ENCODE results near the gene MYCBP.
"Not testable (repeated sequence)": the region's sequence is repeated elsewhere in the genome, so short reads cannot be mapped to it uniquely, and the experiment has no call there.

The MYCBP gene
- total RNA-seq: 5.8 to 32.6 (median 17.4) reads per million in 9 experiments

DNA sequence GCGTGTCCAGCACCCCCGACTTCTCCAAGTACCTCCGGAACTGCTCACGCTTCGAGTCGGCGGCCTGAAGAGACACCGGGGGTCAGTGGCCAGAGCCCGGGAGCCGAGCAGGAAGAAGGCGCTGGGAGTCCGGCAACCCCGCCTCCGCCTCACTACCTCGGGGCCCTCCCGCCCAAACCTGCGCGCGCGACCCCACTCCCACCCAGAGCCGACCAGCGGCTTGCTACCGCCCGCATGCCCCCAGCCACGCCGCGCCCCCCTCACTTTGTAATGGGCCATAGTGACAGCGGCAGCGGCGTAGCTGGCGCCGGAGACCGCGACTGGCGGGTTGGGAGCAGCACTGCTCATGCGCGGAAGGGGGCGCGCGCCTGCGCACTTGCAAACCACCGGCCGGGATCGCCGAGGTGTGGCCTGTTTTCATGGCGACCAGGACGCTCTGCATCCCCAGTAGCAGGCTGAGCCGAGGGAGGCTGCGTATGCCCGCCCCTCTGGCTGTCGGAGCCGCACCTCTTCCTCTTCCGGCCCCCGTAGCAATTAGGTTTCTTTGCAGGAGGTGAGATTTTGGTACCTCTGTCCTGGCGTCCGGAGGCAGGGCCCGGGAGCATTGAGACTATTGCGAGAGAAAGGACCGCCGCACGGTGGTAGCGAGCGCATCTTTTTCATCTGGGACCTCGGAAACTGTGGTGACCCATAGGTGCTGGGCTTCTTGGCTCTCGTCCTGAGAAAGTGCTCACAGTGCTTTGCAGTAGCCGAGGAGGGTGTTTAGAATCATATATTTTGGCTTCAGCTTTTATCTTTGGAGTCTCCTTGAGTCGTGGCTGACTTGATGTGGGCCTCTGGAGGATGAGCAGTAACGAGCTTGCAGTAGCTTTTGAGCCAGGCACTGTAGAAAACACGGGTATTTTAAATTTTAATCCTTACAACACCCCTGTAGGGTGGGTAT, at the start of gene MYCBP:
MYCBP (minus strand) TSS at position 322 of the 943 bp plus-strand sequence; CDS start at position 279, 43 bp downstream.
- Mint-ChIP-seq H3K4me3 (peak within 1 kb of the TSS; percentile 83 to 86), H3K27me3 (no peaks in the 10 kb centered on the region), H3K27ac (peak within 1 kb of the TSS; percentile 85 to 88), H3K4me1 (ENCODE audit: low read depth in 2 of 2) (peaks cover 10 to 24% of the 10 kb centered on the region in 2 donors), H3K9me3 (no peaks in the 10 kb centered on the region), H3K36me3 (ENCODE audit: insufficient read depth) (peaks cover 12% of the 10 kb centered on the region)
- peak; percentile 94 to 98 (median 96) for DNase-seq
- peak; percentile 99 for ATAC-seq (replicated peaks)

- H3K27me3 Mint-ChIP-seq: no peaks in the 10 kb centered on the region
- H3K36me3 Mint-ChIP-seq (ENCODE audit: insufficient read depth): no peaks in the 10 kb centered on the region
- no peak for ATAC-seq (replicated peaks)
- H3K4me3 Mint-ChIP-seq: no peak overlapping the region
- no peak for DNase-seq
- no peaks in the 10 kb centered on the region for H3K9me3 Mint-ChIP-seq
- peak overlapping the region; percentile 4 to 7 for H3K27ac Mint-ChIP-seq
- H3K4me1 Mint-ChIP-seq (ENCODE audit: low read depth in 2 of 2): no peaks in the 10 kb centered on the region
Measured at GRCh38 chr1:38919130-38919529, 46.0 kb upstream of the MYCBP start.

DNA sequence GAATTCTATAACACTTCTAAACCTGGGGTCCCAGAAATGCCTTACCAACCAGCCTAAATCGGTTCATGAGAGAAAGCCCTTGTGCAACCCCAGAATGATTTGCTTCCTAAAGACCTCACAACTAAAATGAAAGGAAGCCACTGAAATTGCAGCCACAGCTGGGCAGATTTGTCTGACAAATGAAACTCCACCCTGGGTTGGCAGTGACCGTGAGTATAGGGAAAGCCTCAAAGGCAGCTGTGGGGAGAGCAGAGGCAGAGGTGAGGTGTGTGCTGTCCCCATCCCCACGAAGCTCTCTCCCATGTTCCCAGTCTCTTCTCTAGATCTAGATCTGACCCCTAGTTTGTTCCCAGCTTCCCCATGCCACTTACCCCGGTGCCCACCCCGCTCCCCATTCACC, 45.4 kb upstream of the MYCBP start:
- DNase-seq: no peak
- H3K27me3 Mint-ChIP-seq: no peaks in the 10 kb centered on the region
- H3K9me3 Mint-ChIP-seq: no peaks in the 10 kb centered on the region
- ATAC-seq (replicated peaks): no peak
- H3K36me3 Mint-ChIP-seq (ENCODE audit: insufficient read depth): no peaks in the 10 kb centered on the region
- H3K27ac Mint-ChIP-seq: no peak overlapping the region
- no peak overlapping the region for H3K4me3 Mint-ChIP-seq
- H3K4me1 Mint-ChIP-seq (ENCODE audit: low read depth in 2 of 2): no peaks in the 10 kb centered on the region

DNA sequence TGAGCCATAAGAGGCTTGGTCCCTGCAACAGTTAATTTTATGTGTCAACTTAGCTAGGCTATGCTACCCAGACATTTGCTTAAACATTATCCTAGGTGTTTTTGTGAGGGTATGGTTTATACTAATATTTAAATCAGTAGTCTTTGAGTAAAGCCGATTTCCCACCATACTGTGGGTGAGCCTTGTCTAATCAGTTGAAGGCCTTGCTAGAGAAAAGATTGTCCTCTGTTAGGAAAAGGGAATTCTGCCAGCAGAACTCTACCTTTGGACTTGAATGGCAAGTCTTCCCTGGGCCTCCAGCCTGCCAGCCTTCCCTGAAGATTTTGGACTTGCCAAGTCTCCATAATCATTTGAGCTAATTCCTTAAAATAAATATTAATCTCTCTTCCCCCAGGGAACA, 44.6 kb upstream of the MYCBP start:
- H3K27me3 Mint-ChIP-seq: no peaks in the 10 kb centered on the region
- H3K4me1 Mint-ChIP-seq (ENCODE audit: low read depth in 2 of 2): no peaks in the 10 kb centered on the region
- no peaks in the 10 kb centered on the region for H3K9me3 Mint-ChIP-seq
- H3K4me3 Mint-ChIP-seq: no peak overlapping the region
- DNase-seq (no peak), ATAC-seq (replicated peaks) (no peak)
- no peak overlapping the region for H3K27ac Mint-ChIP-seq
- H3K36me3 Mint-ChIP-seq (ENCODE audit: insufficient read depth): no peaks in the 10 kb centered on the region

- H3K4me1 Mint-ChIP-seq (ENCODE audit: low read depth in 2 of 2): no peaks in the 10 kb centered on the region
- H3K9me3 Mint-ChIP-seq: no peaks in the 10 kb centered on the region
- no peaks in the 10 kb centered on the region for H3K36me3 Mint-ChIP-seq (ENCODE audit: insufficient read depth)
- no peak overlapping the region for H3K4me3 Mint-ChIP-seq
- H3K27me3 Mint-ChIP-seq: no peaks in the 10 kb centered on the region
- H3K27ac Mint-ChIP-seq: no peak overlapping the region
- ATAC-seq (replicated peaks): no peak
- DNase-seq: no peak
Measured at GRCh38 chr1:38917337-38917736, 44.2 kb upstream of the MYCBP start.

DNA sequence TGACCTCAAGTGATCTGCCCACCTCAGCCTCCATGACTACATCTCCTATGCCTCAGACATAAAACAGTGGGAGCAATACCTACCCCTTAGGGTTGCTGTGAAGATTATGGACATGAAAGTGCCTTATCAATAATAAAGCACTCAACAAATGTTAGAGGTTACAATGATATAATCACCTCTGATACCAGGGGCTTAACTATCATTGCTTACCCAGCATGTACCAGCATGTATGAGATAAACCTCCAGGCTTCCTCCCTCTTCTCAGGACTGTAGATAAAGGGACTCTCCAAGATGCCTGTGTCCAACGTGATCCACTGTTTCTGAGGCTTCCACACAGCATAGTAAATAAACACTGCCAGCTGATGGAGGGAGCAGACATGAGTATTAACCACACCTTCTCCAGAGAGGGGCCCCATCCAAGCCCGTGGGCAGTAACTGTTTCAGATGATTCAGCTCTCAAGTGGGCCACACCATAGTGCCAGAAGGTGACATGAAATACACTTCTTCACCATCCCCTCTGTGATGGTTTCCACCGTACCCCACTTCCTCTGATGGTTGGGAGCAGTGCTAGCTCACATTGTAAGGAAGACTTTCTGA, 42.3 kb upstream of the MYCBP start:
- H3K27me3 Mint-ChIP-seq: no peaks in the 10 kb centered on the region
- H3K36me3 Mint-ChIP-seq (ENCODE audit: insufficient read depth): no peaks in the 10 kb centered on the region
- DNase-seq (no peak), ATAC-seq (replicated peaks) (no peak)
- H3K4me1 Mint-ChIP-seq (ENCODE audit: low read depth in 2 of 2): no peaks in the 10 kb centered on the region
- H3K4me3 Mint-ChIP-seq: no peak overlapping the region
- H3K9me3 Mint-ChIP-seq: no peaks in the 10 kb centered on the region
- no peak overlapping the region for H3K27ac Mint-ChIP-seq

GRCh38 chr1:38914908-38915307, 41.8 kb upstream of the MYCBP start:
- H3K27ac Mint-ChIP-seq; H3K9me3 Mint-ChIP-seq; H3K27me3 Mint-ChIP-seq; H3K4me3 Mint-ChIP-seq; H3K4me1 Mint-ChIP-seq (ENCODE audit: low read depth in 2 of 2); H3K36me3 Mint-ChIP-seq (ENCODE audit: insufficient read depth); ATAC-seq (replicated peaks); DNase-seq: not testable (repeated sequence)

GRCh38 chr1:38908821-38909220, 35.7 kb upstream of the MYCBP start:
- DNase-seq: no peak
- H3K36me3 Mint-ChIP-seq (ENCODE audit: insufficient read depth): no peaks in the 10 kb centered on the region
- H3K4me1 Mint-ChIP-seq (ENCODE audit: low read depth in 2 of 2): no peaks in the 10 kb centered on the region
- H3K27ac Mint-ChIP-seq: peak overlapping the region in 1 of 2 donors; percentile 38
- no peak for ATAC-seq (replicated peaks)
- H3K4me3 Mint-ChIP-seq: no peak overlapping the region
- no peaks in the 10 kb centered on the region for H3K9me3 Mint-ChIP-seq
- H3K27me3 Mint-ChIP-seq: no peaks in the 10 kb centered on the region

DNA sequence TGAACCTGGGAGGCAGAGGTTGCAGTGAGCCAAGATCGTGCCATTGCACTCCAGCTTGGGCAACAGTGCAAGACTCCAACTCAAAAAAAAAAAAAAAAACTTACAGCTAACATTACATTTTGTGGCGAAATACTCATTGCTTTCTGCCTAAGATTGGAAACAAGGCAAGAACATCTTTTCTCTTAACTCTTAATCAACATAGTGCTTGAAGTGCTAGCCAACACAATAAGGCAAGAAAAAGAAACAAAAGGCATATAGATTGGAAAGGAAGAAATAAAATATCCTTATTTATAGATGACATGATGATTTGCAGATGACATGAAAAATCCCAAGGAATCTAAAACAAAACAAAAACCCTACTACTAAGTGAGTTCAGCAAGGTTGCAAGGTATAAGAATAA, 32.8 kb upstream of the MYCBP start:
- H3K4me3 Mint-ChIP-seq: no peak overlapping the region
- H3K27me3 Mint-ChIP-seq: no peaks in the 10 kb centered on the region
- H3K9me3 Mint-ChIP-seq: no peaks in the 10 kb centered on the region
- no peak for ATAC-seq (replicated peaks)
- H3K36me3 Mint-ChIP-seq (ENCODE audit: insufficient read depth): peaks cover 5% of the 10 kb centered on the region
- no peak for DNase-seq
- no peaks in the 10 kb centered on the region for H3K4me1 Mint-ChIP-seq (ENCODE audit: low read depth in 2 of 2)
- H3K27ac Mint-ChIP-seq: no peak overlapping the region

DNA sequence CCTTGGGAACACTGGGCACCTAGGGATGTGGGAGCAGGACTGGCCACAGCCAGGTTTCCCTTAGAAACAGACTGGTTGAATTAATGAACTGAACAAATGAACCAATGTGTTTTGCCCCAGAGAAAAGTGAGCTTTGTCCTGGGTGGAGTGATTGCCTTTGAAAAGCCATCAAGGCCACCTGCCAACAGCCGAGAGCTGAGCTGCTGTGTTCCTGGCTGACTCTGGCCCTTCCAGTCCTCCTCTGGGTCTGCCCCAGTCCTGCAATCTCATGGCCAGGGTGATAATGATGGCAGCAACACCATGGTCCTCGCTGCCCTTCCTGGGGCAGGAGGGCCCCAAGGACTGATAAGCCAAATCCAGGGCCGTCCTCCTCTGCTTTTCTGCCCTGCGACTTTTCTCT, 26.4 kb upstream of the MYCBP start:
- H3K27me3 Mint-ChIP-seq: no peaks in the 10 kb centered on the region
- peaks cover 5% of the 10 kb centered on the region for H3K36me3 Mint-ChIP-seq (ENCODE audit: insufficient read depth)
- no peak for ATAC-seq (replicated peaks)
- no peak overlapping the region for H3K4me3 Mint-ChIP-seq
- no peak for DNase-seq
- H3K9me3 Mint-ChIP-seq: no peaks in the 10 kb centered on the region
- no peak overlapping the region for H3K27ac Mint-ChIP-seq
- no peaks in the 10 kb centered on the region for H3K4me1 Mint-ChIP-seq (ENCODE audit: low read depth in 2 of 2)

DNA sequence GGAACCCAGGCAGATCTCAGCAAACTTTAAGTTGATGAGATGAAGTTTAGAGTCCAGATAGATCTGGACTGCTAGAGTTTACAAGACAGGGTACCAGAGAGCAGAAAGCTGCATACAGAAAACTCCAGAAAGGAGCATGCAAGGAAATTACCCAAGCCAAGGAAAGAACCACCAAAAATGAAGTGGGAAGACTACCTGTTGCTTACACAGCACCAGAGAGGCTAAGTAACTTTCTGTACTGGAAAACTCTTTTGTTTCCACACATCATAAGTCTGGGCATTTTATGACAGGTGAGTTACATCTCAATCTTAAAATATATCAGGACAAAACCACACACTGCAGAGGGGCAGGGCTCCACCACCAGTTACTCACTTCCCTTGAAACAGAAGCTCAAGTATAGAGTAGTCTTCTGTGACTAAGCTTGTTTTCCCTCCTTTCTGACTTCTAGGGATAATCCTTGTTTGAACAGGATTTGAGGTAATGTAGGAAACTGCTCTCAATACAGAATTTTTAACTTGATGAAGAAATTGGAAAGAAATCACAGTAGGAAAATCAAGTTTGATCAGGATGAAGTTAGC, 25.6 kb upstream of the MYCBP start:
- ATAC-seq (replicated peaks) (no peak), DNase-seq (no peak)
- Mint-ChIP-seq H3K36me3 (ENCODE audit: insufficient read depth) (peaks cover 5% of the 10 kb centered on the region), H3K4me1 (ENCODE audit: low read depth in 2 of 2) (no peaks in the 10 kb centered on the region), H3K27me3 (no peaks in the 10 kb centered on the region), H3K4me3 (no peak overlapping the region), H3K27ac (no peak overlapping the region), H3K9me3 (no peaks in the 10 kb centered on the region)

- no peak overlapping the region for H3K4me3 Mint-ChIP-seq
- no peak overlapping the region for H3K27ac Mint-ChIP-seq
- H3K36me3 Mint-ChIP-seq (ENCODE audit: insufficient read depth): no peaks in the 10 kb centered on the region
- no peaks in the 10 kb centered on the region for H3K9me3 Mint-ChIP-seq
- DNase-seq (no peak), ATAC-seq (replicated peaks) (no peak)
- no peaks in the 10 kb centered on the region for H3K27me3 Mint-ChIP-seq
- no peaks in the 10 kb centered on the region for H3K4me1 Mint-ChIP-seq (ENCODE audit: low read depth in 2 of 2)
Measured at GRCh38 chr1:38896169-38896568, 23.0 kb upstream of the MYCBP start.

DNA sequence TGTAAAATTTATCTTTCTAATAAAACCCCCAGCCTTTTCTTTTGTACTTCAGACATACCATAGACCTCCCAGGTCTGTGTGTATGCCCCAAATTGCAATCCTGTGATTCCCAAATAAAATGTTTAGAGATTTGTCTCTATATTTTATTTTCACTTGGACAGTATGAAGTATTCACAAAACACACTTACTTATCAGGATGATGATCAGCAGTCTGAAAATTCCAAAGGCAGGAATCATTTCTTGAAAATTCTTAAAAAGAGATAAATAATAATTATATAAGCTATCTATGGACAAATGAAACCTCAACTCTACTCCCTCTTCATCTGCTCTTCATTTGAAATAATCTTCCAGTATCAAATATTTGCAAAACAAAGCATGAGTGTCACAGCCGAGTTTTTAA, 19.8 kb upstream of the MYCBP start:
- H3K27ac Mint-ChIP-seq: no peak overlapping the region
- no peaks in the 10 kb centered on the region for H3K4me1 Mint-ChIP-seq (ENCODE audit: low read depth in 2 of 2)
- ATAC-seq (replicated peaks) (no peak), DNase-seq (no peak)
- H3K9me3 Mint-ChIP-seq: no peaks in the 10 kb centered on the region
- H3K27me3 Mint-ChIP-seq: no peaks in the 10 kb centered on the region
- no peaks in the 10 kb centered on the region for H3K36me3 Mint-ChIP-seq (ENCODE audit: insufficient read depth)
- no peak overlapping the region for H3K4me3 Mint-ChIP-seq

GRCh38 chr1:38891753-38892152, 18.6 kb upstream of the MYCBP start:
- no peaks in the 10 kb centered on the region for H3K27me3 Mint-ChIP-seq
- no peaks in the 10 kb centered on the region for H3K4me1 Mint-ChIP-seq (ENCODE audit: low read depth in 2 of 2)
- H3K36me3 Mint-ChIP-seq (ENCODE audit: insufficient read depth): no peaks in the 10 kb centered on the region
- no peak overlapping the region for H3K4me3 Mint-ChIP-seq
- DNase-seq (no peak), ATAC-seq (replicated peaks) (no peak)
- no peak overlapping the region for H3K27ac Mint-ChIP-seq
- H3K9me3 Mint-ChIP-seq: no peaks in the 10 kb centered on the region

All from effector memory CD8-positive, alpha-beta T cell (primary cell).